Fibroblast of peridontal ligament (primary cell): ENCODE measurements around the gene PITX2.

ENCODE experiments used
- DNase-seq: peaks from one replicate; pipeline ENCODE4 v3.0.0-alpha.2; 2010; ENCODE audit errors: extremely low read depth

Gene PITX2

DNA sequence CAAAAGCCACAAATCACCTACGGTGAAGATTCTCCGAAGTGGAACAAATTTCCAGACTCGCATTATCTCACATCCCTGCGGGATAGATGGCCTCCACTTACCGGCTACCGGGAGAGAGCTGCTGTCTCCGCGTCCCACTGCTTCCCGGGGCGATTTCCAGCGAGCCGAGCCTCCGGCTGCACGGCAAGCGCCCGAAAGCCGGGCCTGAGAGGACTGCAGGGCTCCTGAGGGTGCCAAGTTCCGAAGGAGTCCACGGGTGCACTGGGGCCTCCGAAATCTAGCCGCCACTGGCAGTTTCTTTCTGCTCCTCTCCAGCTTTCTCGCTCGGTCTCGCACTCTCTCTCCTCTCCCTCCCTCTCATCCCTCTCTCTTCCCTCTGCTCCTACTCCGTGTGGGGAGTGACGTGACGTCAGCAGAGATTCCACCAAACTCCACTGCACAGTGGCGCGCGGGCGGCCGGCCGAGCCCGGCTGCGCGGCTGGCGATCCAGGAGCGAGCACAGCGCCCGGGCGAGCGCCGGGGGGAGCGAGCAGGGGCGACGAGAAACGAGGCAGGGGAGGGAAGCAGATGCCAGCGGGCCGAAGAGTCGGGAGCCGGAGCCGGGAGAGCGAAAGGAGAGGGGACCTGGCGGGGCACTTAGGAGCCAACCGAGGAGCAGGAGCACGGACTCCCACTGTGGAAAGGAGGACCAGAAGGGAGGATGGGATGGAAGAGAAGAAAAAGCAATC, 14.0 kb upstream of the PITX2 start:
- DNase-seq: peak; percentile 62

DNA sequence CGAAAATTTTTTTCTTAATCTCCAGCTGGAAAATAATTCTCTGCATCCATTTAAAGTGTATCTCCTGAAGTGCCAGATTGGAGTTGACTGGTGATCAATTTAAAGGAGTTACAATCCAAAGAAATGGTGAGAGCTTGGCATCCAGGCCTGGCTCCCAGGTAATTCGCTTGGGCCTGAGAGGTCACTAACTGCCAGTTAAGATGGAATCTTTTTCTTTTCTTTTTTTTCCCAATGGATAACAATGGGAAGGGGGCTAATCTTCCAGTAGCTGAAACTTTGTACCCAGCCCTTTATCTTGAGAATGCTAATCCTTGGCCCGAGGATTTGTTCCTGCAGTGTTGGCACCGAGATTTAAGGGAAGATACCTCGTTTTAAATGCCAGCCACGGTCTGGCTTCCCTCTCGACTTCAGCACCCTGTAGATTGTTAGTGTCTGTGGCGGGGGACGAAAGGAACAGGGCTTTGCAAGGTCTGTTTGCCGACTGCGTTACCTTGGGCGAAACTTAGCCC, 13.3 kb upstream of the PITX2 start:
- no peak for DNase-seq

DNA sequence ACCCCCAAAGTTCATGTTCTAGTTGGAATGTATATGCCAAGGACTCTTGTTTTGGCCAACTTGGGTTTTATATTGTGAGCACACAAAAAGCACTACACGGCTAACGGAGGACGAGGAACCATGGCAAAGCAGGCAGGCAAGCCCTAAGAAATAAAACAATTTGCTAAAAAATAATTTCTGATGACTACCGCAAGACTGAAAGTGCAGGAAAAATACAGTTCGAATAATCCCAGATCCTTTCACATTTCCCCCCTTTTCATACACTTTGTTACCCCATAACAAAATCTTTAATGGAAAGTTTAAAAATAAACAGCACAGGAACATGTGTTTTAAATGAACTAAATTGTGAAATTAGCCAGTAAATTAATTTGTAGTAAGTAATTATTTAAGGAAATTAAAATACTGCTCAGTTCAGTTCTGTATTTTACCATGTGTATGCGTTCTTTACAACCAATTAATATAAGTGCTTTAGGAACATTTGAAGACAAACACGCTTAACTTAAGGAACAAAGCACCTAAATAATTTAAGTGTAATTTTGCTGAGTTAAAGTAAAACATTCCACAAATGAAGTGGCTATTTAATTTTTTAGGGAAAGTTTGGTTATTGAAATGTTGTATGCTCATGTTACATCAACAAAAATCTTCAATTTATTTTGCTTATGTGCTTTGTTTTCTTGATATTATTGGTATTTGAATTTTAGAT, 12.4 kb upstream of the PITX2 start:
- no peak for DNase-seq

DNA sequence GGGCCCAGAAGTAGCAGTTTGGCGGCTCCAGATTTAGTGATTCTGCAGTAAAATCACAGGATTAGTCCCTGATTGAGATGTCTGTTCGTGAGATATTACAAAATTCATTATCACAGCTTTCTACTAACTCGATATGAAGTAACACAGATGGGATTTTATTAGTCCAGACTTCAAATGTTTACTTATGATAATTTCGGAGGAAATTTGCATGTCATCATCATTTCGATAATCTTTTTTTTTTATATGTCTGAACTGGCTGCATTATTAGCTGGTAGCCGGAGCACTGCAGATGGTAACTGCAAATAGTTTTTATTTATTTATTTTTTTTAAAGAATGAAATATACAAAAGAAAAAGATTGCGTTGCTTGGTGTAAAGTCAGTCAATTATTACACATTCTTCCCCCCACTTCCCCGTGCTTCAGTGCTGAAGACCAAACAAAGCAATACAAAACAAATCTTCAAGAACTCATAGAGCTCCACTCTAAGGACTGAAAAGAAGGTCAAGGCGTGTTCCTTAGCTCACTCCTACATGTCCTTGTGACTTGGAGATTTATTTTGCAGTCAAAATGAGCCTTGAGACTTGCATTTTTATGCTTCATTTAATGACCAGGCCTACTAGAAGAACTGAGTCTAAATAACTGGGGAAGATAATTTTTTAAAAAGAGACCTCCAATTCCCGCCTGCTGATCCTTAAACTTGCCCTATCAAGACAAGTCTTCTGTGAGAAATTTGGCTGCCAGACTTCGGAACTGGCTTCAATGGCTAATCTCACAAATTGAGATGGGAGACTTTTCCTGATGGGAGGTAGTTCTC, 11.7 kb upstream of the PITX2 start:
- DNase-seq: no peak

DNA sequence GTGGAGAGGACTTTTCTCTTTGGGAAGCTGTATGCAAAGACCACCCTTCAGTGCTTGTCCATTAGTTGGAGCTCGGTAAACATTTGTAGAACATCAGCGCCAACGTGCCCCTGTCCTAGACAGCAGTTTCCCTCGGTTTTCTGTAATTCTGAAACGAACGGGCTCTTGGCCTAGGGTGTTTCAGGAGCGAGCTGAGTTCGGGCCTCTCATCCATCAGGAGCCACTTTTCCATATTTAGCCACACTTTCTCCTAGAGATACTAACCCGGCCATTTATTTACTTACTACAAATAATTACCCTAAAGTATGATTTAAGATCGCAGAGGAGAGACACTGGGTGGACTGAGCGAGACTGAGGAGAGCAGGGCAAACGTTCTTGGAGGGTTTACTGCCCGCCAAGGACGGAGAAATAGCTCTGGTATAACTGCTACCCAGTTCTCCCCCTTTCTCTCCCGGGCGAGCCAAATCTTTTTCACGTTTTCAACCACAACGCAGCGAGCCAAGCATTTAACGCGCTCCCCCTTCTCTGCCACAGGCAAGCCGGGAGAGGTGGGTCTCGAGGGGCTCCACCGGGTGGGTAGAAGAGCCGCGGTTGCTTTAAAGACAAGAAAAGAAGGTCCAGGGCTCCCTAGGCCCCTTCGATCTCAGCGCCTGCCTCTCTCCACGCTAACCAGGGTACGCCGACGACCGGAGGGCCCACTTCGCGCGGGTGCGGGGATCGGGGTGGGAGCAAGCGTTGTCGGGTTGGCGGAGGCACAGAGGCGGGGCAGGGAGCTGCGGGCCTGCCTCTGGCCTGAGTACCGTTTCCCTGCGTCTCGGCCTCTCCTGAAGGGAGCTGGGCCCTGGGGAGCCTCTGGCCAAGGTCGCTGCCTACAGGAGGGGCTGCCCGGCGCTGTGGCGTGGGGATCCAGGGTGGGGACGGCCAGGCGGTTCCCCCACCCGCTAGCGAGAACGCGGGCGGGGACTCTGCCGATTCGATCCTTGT, 10.8 kb upstream of the PITX2 start:
- no peak for DNase-seq

DNA sequence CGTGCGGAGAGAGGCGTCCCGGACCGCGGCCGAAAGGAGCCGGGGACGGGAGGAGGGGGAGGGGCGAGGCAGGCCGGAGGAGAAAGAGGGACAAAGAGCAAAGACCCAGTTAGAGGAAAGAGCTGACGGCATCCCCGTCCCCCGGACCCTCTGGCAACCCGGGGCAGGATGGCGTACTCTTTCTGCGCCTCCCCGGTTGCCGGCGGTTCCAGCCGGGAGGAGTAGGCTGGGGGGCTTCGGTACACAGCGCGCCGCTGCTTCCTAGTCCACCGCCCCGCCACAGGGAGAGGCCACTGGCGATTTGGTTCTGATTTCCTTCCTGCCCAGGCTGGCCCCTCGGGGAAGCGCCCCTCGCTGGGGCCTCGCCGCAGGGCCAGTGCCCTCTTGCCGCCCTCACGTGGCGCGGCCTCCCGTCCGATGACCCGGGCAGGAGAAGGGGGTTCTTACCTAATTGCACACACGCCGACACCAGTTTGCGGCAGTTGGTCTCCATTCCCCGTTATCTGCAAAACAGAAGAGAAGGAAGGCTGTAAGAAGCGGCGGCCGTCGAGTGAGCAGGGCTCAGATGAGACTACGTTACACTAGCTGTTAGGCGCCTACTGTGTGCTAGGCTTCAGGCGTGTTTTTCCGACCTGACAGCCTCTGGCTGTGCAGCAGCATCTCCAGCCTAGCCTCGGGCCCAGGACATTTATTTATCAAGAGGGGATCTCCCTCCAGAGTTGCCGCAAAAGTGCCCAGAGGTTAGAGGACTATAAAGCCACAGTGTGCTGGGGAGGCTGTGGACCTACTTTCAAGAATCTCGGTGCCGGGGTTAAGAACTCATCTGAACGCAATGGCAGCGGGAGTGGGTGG, 9.9 kb upstream of the PITX2 start:
- no peak for DNase-seq

DNA sequence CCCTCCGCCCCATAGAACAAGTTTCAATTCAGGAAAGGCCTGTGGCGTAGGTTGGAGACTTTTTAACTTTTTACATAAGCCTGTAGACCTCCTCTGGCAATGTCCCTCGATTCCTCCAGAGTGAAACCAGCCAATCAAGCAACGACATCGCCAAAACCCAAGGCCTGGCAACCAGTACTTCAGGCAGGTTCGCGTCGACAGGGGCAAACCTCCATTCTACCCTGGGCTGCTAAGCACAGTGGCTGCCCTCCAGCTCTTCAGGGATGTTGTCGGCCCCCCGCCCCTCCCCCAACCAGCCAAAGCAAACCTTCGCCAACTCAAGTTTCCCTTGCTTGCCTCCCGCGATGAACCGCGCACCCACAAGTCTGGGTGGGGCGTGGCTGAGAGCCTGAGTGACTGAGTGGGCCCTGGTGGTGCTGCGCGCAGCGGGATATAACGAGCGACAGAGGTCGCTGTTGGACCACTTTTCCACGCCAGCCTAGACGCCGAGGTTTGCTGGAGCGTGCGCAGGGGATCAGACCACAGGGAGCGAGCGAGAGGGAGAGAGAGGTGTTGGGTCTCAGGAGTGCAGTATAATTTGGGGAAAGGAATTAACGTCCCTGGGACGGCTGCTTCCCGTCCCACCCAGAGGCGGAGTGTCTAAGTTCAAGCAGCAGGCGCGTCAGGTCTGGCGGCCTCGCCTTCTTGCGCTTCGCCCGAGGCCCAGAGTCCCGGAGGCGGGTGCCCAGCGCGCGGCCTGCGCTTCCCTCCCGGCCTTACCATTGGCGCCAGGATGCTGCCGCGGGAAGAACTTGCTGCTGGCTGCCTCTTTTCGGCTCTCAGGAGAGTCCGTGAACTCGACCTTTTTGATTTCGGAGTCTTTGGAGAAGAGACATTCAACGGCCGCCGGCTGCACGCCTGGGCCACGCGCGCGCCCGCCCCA, 9.0 kb upstream of the PITX2 start:
- DNase-seq: peak; percentile 83

DNA sequence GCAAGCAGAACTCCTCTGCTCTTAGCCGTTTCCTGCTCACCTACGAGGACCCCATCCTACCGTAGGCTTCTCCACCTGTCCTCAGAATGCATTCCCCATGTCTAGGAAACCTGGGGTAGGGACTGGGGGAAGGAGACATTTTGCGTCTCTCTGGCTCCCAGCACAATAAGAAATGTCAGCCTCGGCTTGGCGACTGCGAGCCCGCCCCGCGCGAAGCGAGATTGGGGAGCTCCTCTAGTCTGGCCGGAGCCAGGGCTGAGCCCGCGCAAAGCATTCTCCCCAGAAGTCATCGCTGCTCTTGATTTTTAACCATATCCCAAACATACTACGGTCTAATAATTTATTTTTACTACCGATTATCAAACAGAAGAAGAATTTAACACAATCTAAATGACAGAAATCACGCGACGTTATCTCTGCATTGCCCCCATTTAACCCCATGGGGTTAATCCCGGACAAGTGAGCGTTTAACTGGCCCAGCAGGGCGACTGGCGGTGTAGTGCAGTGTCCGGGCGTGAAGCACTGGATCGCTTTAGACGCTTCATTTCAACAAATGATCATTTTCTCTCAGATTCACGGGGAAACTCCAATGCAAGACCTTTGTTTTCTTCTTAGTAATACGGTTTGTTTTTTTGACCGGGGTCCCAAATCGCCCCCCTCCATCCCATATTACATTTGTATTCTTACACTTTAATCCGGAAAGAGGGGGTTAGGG, 8.0 kb upstream of the PITX2 start:
- no peak for DNase-seq

DNA sequence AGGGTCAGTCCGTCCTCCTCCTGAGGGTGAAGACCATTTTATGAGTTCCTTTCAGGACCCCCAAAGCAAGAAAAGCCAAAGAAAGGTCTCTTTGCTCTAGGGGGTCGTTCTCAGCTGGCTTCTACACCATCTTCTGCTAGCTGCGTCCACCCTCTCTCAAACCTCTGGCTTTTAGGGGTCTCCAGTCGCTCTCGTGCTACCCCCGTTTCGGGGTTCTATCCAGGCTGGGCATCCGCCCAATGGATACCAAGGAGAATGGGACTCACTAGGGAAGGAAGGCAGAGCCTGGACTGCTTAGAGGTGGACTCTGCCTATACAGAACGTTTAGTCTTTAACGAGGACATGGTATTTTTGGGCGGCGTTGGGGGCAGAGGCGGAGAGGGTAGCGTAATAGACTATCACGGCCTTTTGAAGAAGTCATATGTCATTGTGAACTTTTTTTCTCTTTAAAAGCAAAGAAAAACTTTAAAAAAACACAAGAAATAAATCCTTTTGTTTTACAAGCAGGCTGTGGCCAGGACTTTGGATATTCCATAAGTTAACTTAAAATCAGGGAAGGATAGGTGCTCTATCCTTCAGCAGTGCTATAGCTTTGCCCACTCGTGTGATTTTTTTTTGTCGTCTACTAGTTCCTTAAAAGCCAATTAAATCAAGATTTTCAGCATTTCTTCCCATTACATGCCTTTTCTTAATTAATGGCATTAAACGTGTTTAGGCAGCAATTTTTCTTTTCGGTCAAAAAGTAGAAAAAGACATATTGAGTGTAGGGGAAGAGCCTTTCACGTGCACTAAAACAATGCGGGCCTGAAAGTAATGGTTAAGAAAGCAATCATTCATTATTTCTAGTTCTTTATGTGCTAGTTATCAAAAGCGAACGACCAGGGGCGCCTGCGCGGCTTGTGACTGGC, 7.2 kb upstream of the PITX2 start:
- DNase-seq: no peak

DNA sequence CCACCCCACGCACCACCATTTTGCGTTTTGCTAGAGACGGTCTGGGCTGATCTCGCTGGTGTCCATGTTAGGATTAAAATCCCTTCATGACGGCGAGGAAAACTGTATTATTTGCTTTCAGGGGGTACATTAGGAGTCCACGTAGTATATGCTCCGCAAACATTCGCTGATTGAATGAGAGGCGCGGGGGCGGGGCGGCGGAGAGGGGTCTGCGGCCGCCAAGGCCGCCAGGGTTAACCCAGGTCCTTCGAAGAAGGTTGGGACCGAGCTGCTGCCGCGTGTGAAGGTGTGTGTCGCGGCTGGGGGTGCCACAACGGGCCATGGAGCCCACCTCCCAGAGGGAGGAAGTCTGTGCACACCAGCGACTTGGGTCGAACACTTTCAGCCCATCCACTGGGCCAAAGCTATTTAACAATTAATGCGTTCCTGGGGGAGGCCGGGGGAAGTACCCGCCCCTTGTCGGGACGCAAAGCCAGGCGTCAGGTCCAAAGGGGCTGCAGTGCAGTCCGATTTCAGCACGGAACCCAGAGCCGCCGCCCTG, 6.4 kb upstream of the PITX2 start:
- no peak for DNase-seq

DNA sequence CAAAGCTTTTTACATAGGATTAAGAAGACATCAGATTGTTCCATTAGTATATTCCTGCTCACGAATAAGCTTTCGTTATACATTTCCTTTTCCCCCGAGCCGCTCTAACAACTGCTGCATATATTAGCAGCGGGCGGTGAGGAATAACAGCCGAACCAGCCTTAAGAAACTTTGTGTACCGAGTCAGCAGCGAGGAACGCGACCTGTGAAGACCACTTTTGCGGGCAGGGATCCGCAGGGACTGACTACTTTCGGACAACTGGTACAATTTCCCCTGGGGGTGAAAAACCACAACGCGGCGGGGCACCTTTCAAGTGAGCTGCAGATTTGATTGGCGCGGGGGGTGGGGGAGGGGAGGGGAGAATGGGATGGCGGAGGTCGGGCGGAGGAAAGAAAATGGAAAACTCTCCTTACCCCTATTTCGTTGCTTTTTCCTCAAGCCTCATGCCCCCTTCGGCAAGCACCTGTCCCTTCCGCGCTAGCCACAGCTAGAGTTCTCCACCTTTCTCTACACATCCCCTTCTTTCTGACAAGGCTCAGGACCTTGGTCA, 5.9 kb upstream of the PITX2 start:
- no peak for DNase-seq

DNA sequence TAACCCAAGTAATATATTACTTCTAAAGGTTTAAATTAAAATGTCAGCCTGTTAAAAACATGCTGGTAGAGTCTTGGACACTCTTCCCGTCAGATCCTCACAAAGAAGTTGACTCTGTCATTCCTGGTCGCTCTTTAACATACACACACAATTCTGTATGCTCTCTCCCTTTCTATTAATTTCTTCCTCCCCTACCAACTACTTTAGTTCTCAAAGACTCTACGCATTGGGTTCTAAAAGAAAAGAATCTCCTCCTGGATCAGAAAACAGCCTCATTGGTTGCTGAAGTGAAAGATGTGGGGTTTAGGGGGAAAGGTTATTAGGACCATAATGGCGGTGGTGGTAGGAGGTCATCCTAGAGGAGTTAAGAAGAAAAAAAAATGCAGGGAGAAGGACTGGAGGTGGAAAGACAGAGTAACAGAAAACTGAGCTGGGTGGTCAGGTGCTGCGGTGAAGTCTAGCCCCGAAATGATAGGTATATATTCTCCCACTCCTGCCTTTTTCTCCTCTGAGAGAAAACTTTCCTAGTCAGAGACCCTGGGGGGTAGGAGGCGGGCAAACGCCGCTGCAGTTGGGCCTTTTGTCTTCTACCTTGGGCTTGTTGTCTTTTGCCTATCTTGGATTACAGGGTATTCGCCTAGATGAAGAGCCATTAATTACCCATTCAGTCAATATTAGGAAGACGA, 5.2 kb upstream of the PITX2 start:
- DNase-seq: no peak

DNA sequence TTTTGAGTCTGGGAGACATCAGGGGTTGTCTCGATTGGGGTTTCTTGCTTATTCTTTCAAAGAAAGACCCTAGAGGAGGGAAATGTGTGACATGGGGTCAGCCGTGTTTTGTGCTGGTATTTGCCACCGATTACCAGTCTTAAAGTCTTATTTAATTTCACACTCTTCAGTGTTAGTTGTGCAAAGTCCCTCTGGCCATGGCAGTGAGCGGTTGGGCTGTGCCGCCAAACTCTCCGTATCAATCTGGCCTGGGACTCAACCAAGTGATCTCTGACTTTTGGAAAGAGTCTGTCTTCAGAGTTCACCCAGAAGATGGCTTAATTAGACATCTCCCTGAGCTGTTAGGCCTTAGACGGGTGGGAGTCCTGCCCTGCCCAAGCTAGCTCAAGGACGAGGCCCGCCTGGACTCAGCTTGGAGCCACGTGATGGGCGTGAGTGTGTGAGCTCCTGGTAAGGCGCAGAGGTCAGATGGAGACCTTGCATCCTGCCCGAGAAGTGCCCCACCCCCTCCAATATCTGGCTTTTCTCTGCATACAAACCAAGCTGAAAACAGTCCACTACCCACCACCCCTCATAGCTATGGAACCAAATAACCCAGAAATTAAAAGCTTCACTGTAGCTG, 3.8 kb upstream of the PITX2 start:
- DNase-seq: no peak

DNA sequence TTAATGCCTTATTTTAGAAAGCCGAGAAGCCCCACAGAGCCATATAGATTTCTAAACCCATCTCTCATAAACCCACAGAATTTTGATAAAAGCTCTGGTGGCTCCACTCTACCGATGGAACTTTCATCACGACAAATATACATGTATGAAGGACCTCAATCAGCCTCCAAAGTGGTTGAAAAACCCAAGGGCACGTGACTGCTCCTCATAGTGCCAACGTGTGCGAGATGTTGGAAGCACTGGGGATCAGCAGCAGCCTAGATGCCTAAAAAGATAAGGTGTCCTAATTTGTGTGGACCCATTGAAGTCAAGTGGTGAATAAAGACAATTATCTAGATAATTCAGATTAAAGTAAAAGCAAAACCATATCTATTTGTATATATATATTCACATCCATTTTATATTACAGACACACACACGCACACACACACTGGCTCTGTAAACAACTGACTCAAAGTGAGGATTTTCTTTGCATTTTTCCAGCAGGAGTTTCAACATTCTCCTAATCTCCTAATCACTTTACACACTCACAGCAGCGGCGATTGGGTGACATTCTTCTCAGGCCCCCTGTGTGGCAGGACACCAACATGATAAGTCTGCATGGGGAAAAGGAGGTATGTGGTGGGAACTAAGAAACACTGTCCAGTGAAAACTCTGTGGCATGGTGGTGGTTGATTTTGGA, 2.8 kb upstream of the PITX2 start:
- DNase-seq: no peak

DNA sequence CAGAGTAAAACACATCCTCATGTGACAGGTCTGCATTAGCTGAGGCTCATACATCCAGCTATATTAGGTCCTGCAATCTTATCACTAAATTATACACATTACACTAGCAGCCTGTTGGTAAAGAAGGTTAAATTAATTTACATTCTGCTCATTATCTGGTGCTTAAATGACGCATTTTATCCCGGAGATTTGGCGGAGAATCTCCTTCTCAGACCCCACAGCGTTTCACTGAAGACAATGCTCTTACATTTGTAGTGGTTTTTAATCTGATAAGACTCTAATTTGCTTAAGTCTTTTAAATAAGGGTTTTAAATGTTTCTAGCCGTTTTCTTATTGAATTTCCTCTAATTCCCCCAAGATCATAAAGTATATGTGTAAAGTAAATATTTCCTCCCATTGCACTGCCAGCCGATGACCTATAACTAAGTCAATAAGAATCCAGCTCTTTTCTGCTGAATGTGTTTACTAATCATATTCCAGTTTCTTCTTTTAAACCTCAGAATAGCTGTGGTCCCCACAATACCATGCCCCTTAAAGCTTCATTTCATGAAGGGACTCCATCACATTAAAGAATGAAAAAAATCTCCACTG, 2.1 kb upstream of the PITX2 start:
- no peak for DNase-seq
